Measurements from ENCODE around the gene ZNF496.

The ZNF496 gene

DNA sequence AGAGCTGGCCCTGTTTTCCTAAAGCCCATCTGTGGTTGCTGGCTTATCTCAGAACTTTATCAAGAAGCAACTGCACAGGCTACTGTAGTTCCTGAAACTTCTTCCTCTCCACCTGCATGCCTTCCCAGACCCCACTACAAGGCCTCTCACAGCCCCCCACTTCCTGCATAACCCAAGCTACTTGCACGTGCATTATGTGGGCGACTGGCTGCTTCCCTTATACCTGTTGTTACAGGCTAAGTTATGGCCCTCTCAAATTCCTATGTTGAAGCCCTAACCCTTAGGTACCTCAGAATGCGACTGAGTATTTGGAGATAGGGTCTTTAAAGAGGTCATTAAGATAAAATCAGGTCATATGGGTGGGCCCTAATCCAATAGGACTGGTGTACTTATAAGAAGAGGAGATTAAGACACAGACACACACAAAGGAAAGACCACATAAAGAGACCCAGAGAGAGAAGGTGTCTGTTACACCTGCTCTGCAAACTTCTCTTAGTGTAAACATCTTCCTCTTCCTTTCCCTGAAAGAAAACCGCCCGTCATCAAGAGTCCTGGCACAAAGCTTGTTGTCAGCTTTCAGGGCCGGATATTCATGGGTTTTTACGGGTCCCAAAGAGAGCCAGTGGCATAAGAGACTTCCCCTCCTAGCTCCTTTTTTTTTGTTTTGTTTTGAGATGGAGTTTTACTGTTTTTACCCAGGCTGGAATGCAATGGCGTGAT is 5.1 kb downstream of the ZNF496 start:
- no peak for DNase-seq

- no peak for DNase-seq
Measured at GRCh38 chr1:247324923-247325322, 6.7 kb downstream of the ZNF496 start.

DNA sequence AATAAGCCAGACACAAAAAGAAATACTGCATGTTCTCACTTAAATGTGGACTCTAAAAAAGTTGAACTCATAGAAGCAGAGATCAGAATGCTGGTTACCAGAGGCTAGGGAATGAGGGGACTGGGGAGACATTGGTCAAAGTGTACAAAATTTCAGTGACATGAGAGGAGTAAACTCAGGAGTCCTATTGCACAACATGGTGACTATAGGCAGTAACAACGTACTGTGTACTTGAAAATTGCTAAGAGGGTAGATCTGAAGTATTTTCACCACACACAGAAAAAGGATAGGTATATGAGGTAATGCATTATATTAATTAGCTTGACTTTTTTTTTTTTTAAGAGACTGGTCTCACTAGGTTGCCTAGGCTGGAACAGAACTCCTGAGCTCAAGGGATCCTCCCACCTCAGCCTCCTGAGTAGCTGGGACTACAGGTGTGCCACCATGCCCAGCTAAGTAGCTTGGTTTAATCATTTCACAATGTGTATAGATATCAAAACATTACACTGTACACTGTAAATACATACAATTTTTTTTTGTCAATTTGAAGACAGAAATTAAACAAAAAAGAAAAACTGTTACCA is 7.4 kb downstream of the ZNF496 start:
- DNase-seq = no peak

- DNase-seq = peak; percentile 33
Measured at GRCh38 chr1:247322849-247323586, 8.6 kb downstream of the ZNF496 start.

DNA sequence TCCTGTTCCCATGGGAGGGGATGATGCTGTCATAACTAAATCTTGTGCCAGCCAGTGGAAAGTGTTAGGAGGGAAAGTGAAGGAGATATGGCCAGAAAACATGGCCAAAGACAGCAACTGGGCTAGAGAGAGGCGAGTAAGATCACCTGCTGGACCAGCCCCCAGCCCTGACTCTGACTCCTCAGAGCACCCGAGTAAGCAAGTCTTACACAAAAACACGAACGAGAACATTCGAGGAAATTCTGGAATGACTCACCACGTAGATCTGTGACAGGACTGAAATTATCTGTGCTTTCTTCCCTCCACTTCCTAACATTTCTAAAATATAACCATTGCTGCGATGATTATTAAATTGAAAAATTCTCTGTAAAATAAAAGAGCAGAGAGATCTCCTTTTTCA is 9.2 kb downstream of the ZNF496 start:
- DNase-seq = no peak

DNA sequence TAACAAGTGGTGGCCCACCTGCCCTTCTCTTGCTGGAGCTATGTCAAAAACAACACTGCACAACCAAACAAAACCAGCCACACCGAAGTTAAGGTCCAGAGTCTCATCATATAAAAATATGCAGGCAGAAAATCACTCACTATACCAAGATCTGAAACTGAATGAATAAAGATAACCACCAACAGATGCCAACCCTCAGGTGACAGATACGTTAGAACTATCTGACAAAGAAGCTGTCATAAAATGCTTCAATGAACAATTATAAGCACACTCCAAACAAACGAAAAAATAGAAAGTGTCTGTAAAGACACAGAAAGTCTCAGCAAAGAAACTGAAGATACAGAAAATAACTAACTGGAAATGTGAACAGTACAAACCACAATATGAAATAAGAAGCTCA is 14.0 kb downstream of the ZNF496 start:
- DNase-seq = no peak

DNA sequence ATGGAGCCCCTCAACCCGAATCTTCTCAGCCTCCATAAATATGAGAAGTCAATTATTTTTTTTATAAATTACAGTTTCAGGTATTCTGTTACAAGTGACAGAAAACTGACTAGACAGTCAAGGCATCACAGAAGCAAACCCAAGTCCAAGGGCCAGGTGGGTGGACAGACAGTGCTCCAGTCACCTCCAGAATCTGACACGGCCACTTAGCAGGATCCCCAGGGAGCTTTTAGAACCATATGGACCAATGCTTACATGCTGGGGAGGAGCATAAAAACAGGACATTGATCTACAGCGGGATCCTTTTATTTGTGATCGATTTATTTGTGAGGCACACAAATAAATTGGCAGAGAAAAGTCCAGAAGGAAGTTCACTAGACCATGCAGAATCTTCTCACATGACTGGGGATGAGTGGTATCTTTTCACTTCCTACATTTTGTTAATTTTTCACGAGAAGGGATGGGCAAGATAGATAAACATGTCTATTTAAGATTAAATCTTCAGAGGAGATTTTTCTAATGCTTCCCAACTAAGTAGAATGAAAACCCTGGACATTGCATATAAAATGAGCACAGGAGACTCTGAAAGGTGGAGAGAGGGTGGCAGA is 15.0 kb downstream of the ZNF496 start:
- no peak for DNase-seq

GRCh38 chr1:247304031-247304430 is 27.6 kb downstream of the ZNF496 start:
- DNase-seq = no peak

DNA sequence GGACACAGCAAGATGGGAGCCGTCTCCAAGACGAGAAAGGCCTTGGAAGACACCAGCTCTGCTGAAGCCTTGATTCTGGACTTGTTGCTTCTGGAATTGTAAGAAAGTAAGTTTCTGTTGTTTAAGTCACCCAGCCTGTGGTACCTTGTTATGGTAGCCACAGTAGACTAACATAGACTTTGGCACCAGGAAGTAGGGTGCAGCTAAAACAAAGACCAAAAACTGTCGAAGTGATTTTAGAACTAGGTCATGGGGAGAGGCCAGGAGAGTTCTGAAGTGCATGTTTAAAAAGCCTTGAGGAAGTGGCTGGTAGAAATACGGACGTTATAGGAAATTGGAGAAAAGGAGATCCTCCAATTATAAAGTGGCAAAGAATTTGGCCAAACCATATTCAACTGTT is 28.5 kb downstream of the ZNF496 start:
- no peak for DNase-seq

- no peak for DNase-seq
Measured at GRCh38 chr1:247301176-247301540, 30.5 kb downstream of the ZNF496 start.

DNA sequence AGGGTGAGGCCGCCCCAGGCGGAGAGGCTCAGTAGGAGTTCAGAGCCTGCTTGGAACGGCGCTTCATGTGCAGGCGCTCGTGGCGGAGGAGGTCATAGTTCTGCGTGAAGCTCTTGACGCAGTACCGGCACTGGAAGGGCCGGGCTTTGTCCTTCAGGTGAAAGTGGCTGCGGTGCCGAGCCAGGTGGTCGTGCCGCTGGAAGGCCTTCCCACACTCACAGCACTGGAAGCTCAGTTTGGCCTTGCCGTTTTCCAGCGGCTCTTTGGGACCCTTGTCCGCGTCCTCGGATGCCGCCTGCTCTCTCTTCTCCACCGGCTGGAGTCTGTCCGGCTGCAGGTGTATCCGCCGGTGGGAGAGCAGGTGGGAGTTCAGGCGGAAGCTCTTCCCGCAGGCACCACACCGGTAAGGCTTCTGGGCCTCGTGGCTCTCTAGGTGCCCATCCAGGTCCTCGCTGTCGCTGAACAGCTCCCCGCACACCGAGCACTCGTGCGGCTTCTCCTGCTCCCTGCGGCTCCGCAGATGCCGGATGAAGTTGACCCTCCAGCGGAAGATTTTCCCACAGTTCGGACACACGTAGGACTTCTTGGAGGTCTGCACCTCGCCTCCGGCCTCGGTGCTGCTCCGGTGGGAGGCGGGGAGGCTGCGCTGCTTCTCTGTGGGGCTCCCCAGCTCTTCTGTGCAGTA is 31.0 kb downstream of the ZNF496 start:
- no peak for DNase-seq

- DNase-seq = no peak
Measured at GRCh38 chr1:247299723-247300381, 31.8 kb downstream of the ZNF496 start.

GRCh38 chr1:247298701-247299100 is 33.0 kb downstream of the ZNF496 start:
- no peak for DNase-seq

GRCh38 chr1:247298124-247298481 is 33.6 kb downstream of the ZNF496 start:
- DNase-seq = no peak

DNA sequence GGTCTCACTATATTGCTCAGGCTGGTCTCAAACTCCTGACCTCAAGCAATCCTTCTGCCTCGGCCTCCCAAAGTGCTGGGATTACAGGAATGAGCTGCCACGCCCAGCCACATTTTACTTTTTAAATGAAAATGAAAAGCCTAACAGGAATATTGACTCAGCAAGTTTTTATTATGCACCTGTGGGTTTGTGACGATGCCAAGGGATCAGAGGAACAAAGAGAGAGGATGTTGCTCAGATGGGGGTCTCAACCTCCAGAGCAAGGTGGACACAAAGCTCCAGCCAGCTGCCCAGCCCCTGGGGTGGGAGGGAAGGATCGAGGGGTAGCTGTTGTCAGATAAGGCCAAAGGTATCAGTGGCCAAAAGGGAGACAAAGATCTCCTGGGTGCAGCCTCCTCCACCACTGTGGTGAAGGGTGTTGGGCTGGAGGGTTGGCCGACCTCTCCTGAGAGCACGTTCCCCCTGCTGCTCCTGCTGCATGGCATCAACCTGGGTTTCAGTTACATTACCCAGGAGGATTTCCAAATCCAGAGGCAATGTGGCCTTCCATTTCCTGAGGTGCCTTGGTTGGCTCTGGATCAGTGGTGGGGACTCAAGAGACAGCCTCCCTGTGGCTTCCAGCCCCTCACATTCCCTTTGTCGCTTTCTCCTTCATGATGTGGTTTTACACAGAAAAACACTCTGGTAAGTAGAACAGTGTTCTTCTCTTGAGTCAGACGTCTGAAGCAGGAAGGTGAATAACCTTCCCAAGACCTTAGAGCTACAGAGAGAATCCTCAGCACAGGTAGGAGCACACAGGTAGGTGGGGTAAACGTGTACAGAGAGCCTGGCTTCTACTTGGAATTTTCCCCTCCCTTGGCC is 34.2 kb downstream of the ZNF496 start:
- DNase-seq = no peak

- DNase-seq = no peak
Measured at GRCh38 chr1:247296599-247297180, 35.0 kb downstream of the ZNF496 start.

DNA sequence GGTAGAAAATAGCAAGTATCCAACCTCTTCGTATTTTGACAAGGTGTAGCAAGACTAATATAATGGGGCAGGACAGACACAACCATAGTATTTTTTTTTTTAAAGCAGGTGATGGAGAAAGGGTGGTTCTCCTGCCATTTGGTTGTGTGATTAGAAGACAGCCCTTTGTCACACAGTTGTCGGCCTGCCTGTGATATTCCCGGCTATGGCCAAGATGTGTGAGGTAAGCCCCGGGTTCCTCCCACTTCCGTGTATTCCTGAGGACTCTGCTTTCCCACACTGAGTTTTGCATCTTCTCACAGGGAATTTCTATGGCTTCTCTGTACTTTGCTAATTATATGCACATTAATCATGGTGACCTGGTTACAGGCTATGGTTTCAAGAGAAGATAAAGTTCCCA is 35.9 kb downstream of the ZNF496 start:
- DNase-seq = no peak

- DNase-seq = no peak
Measured at GRCh38 chr1:247295274-247295684, 36.4 kb downstream of the ZNF496 start.

DNA sequence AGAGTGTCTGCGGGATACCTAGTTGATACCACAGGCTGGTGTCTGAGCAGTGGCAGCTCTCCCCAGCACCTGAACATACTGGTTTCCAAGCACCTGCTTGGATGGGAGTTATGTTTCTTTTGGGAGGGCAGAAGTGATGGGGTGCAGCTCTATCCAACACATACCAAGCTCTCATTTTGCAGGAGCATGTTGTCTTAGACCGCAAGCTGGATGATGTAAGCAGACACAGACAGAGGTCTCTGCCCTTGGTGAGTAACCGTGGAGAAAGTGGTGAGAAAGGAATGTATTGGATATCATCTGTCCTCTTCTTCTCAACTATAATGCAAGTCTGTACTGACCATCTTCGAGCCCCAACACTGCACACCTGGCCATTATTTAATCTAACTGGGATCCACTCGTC is 37.4 kb downstream of the ZNF496 start:
- DNase-seq = no peak

GRCh38 chr1:247293047-247293446 is 38.6 kb downstream of the ZNF496 start:
- DNase-seq = no peak

GRCh38 chr1:247291833-247292561 is 39.7 kb downstream of the ZNF496 start:
- no peak for DNase-seq

Data from activated CD8-positive, alpha-beta memory T cell treated with anti-CD3 and anti-CD28 coated beads, Interleukin-2, amount 50 U/mL, for 4 hours (primary cell).